HCT116 (cell line): ENCODE data around the gene ARFGAP1. TPM values are rescaled to one million over a fixed set of nuclear protein-coding genes. Genes with fewer than 3 reads are reported as not detected.

Experiments
- ATAC-seq: fragments of 200-7000 bp; cut with Tn5 transposase; 2 replicates; pipeline ENCODE4 v1.9.1; 2020; ENCODE audit warnings: mild to moderate bottlenecking, moderate library complexity
- BruUV-seq: library from RNA; stranded (reverse); fragments of 400-500 nt; replicated peaks from 2 replicates; lab custom pipeline; 2021; lab: Mats Ljungman, UMichigan
- CTCF ChIA-PET: fragments of 300-600 bp; sonication (Branson Sonifier 250); formaldehyde crosslinking; loops from one replicate; lab custom pipeline; 2021; ENCODE audit warnings: antibody characterized with exemption; lab: Charles Lee
- POLR2A ChIA-PET: fragments of 300-600, 350-600 bp; sonication (Branson Sonifier 250); formaldehyde crosslinking; loops from one replicate; lab custom pipeline; 2021; ENCODE audit warnings: antibody characterized with exemption; lab: Charles Lee
- RAD21 ChIA-PET, 2 experiments: fragments of 300-600 bp; sonication (Branson Sonifier 250); formaldehyde crosslinking; loops; one replicate each; lab custom pipeline; 2023; ENCODE audit warnings: low total read pairs in 2 of 2; ENCODE audit not compliant: uncharacterized antibody in 2 of 2, unreplicated experiment in 2 of 2, low non-redundant PET in 1 of 2; lab: Charles Lee
- DNase-seq: peaks from one replicate; pipeline ENCODE4 v3.0.0-alpha.2; 2010; ENCODE audit warnings: low read depth, low spot score
- H2AFZ ChIP-seq: fragments of 200-600 bp; shearing (Covaris generic), sonication (generic); 2 replicates; pipeline ENCODE4 v1.6.1; 2017; ENCODE audit warnings: low read depth, mixed run types, mixed read lengths, antibody characterized with exemption, low read length; ENCODE audit not compliant: poor library complexity, severe bottlenecking
- H3K27ac ChIP-seq: 2 replicates; pipeline ENCODE4 v1.5.1; 2012; ENCODE audit warnings: low read depth, low read length
- H3K27me3 ChIP-seq: fragments of 200-600 bp; sonication (generic); 2 replicates; pipeline ENCODE4 v1.6.1; 2016; ENCODE audit warnings: mixed run types, low read length, mixed read lengths; ENCODE audit not compliant: insufficient read depth
- H3K36me3 ChIP-seq, 2 experiments: fragments of 200-500 bp in 1 of 2; fragments of 200-600 bp in 1 of 2; sonication (Bioruptor generic) in 1 of 2; sonication (generic) in 1 of 2; 2 replicates each; pipeline versions ENCODE4 v1.5.1 to v1.6.1; 2014 to 2016; ENCODE audit warnings: low read length in 2 of 2, inconsistent platforms in 1 of 2, mixed read lengths in 1 of 2, mixed run types in 1 of 2; ENCODE audit not compliant: insufficient read depth in 2 of 2, control insufficient read depth in 1 of 2
- H3K4me1 ChIP-seq, 2 experiments: fragments of 200-600 bp in 1 of 2; sonication (generic) in 1 of 2; 2 replicates each; pipeline versions ENCODE4 v1.5.1 to v1.6.1; 2012 to 2017; ENCODE audit warnings: low read length in 2 of 2, inconsistent platforms in 1 of 2, mild to moderate bottlenecking in 1 of 2, mixed read lengths in 1 of 2, mixed run types in 1 of 2, moderate library complexity in 1 of 2; ENCODE audit not compliant: insufficient read depth in 2 of 2, control insufficient read depth in 1 of 2
- H3K4me2 ChIP-seq: fragments of 200-600 bp; sonication (generic); 2 replicates; pipeline ENCODE4 v1.6.1; 2017; ENCODE audit warnings: mixed run types, low read length, mixed read lengths
- H3K4me3 ChIP-seq, 2 experiments: fragments of 200-600 bp in 1 of 2; sonication (generic) in 1 of 2; replicated peaks in 1 of 2; 2 replicates each; pipeline ENCODE4 v1.5.1; 2011 to 2016; ENCODE audit warnings: low read length in 2 of 2, control low read depth in 1 of 2, low read depth in 1 of 2, mild to moderate bottlenecking in 1 of 2, mixed read lengths in 1 of 2, mixed run types in 1 of 2
- H3K79me2 ChIP-seq: fragments of 200-600 bp; sonication (generic); 2 replicates; pipeline ENCODE4 v1.6.1; 2017; ENCODE audit warnings: mild to moderate bottlenecking, mixed run types, low read length, moderate library complexity, mixed read lengths; ENCODE audit not compliant: insufficient read depth
- H3K9ac ChIP-seq: fragments of 200-600 bp; sonication (generic); 2 replicates; pipeline ENCODE4 v1.6.1; 2016; ENCODE audit warnings: low read length, mixed read lengths
- H3K9me2 ChIP-seq: fragments of 200-600 bp; sonication (generic), shearing (Covaris generic); 2 replicates; pipeline ENCODE4 v1.6.1; 2017; ENCODE audit warnings: mixed run types, mild to moderate bottlenecking, moderate library complexity; ENCODE audit not compliant: insufficient read depth
- H3K9me3 ChIP-seq, 2 experiments: fragments of 200-500 bp in 1 of 2; fragments of 200-600 bp in 1 of 2; sonication (Bioruptor generic) in 1 of 2; sonication (generic) in 1 of 2; 2 replicates each; pipeline ENCODE4 v1.6.1; 2014 to 2017; ENCODE audit warnings: low read length in 2 of 2, mixed read lengths in 2 of 2, inconsistent platforms in 1 of 2, low read depth in 1 of 2, mild to moderate bottlenecking in 1 of 2, mixed run types in 1 of 2, moderate library complexity in 1 of 2; ENCODE audit not compliant: control insufficient read depth in 1 of 2, insufficient read depth in 1 of 2
- H4K20me1 ChIP-seq: fragments of 200-600 bp; sonication (generic), shearing (Covaris generic); 2 replicates; pipeline ENCODE4 v1.6.1; 2017; ENCODE audit warnings: mixed run types, mild to moderate bottlenecking, moderate library complexity; ENCODE audit not compliant: insufficient read depth
- CBX3 ChIP-seq: IDR thresholded peaks from 2 replicates; pipeline ENCODE4 v1.6.1; 2012; ENCODE audit warnings: low read depth
- JUND ChIP-seq: IDR thresholded peaks from 2 replicates; pipeline ENCODE4 v1.6.1; 2012
- RAD21 ChIP-seq: IDR thresholded peaks from 2 replicates; pipeline ENCODE4 v1.6.1; 2012; ENCODE audit warnings: low read depth, mild to moderate bottlenecking
- REST ChIP-seq: IDR thresholded peaks from 2 replicates; pipeline ENCODE4 v1.6.1; 2012; ENCODE audit warnings: low read depth
- SP1 ChIP-seq: IDR thresholded peaks from 2 replicates; pipeline ENCODE4 v1.6.1; 2012; ENCODE audit warnings: low read depth
- intact Hi-C: fragments of 100-400 bp; cut with micrococcal nuclease; formaldehyde crosslinking; loops from 2 replicates; pipeline ENCODE4 v1.10.0; 2022
- total RNA-seq: library from RNA; stranded (reverse); gene quantifications from one replicate; pipeline ENCODE4 v1.2.1, GENCODE V29; 2021; ENCODE audit not compliant: unreplicated experiment

The ARFGAP1 gene
- total RNA-seq, 1 experiment from 2014 or later, result 94.4 TPM

- no TSS peak for BruUV-seq
- no peak for TF ChIP-seq RAD21
- Histone ChIP-seq H3K9me3 (no peaks in the 10 kb centered on the region), H2AFZ (no peak overlapping the region), H3K4me1 (no peaks in the 10 kb centered on the region), H3K9ac (no peak overlapping the region), H3K4me2 (no peak overlapping the region), H3K27ac (no peak overlapping the region), H3K79me2 (no peaks in the 10 kb centered on the region), H3K36me3 (no peaks in the 10 kb centered on the region), H3K27me3 (no peaks in the 10 kb centered on the region), H3K4me3 (no peak overlapping the region), H4K20me1 (no peaks in the 10 kb centered on the region), H3K9me2 (no peaks in the 10 kb centered on the region)
- no peak for DNase-seq
- POLR2A ChIA-PET, result no interaction called here
- CTCF ChIA-PET, result interaction anchor here (0.7 kb wide), 1 partner anchor 16 kb away, joined by 3 read pairs; no protein-coding TSS in a partner anchor
- ATAC-seq, result no peak
- RAD21 ChIA-PET, result no interaction called here
- intact Hi-C loops, result no loop called here
Observed at GRCh38 chr20:63317061-63317460, 44.4 kb downstream of the ARFGAP1 start.

DNA sequence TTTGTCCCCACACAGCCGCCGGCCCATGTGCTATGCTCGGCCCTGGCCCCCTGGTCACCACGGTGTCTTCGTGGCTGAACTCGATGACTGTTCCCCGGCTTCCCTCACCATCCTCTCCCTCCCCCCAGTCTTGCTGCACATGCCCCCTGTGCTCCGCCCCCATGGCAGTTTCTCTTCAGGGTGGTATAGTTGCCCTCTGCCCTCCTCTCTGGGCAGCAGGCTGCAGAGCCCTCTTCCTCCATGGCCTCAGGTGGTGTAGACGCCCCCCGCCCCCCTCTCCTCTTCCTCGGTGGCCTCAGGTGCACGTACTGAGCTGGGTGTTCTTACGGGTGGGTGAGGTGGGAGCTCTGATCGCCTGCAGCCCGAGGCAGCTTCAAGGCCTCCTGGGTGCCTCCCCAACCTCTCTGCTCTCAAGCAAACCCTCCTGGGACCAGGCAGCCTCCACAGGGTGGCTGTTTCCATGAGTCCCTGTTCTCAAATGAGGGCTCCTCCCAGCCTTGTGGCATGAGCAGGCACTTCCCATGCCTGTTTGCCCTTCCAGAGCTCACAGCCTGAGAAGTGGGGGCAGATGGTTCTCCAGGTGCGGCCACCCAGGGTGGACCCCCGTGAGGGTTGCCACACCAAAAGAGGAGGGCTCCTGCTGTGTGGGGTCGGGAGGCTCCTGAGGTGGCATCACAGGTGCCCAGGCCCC is 45.1 kb downstream of the ARFGAP1 start:
- ChIA-PET RAD21 (no interaction called here), CTCF (no interaction called here), POLR2A (no interaction called here)
- Histone ChIP-seq H3K4me2 (no peak overlapping the region), H3K27ac (no peak overlapping the region), H3K4me3 (no peak overlapping the region), H3K9me3 (no peaks in the 10 kb centered on the region), H3K79me2 (no peaks in the 10 kb centered on the region), H3K9me2 (no peaks in the 10 kb centered on the region), H2AFZ (no peak overlapping the region), H3K9ac (no peak overlapping the region), H3K4me1 (no peaks in the 10 kb centered on the region), H3K27me3 (no peaks in the 10 kb centered on the region), H3K36me3 (no peaks in the 10 kb centered on the region), H4K20me1 (no peaks in the 10 kb centered on the region)
- no TSS peak for BruUV-seq
- DNase-seq, result no peak
- ATAC-seq, result no peak
- intact Hi-C loops, result no loop called here
- no peak for TF ChIP-seq SP1
- TF ChIP-seq CBX3, result no peak
- no peak for TF ChIP-seq JUND
- no peak for TF ChIP-seq REST
- TF ChIP-seq, all 23 proteins: peak for 0
